Middle frontal gyrus (tissue), 1 donor: Measurements from ENCODE around the gene CXCR2.

Experiments used
- DNase-seq: peaks from one replicate; pipeline ENCODE4 v3.0.0-alpha.2; 2015; ENCODE audit warnings: low spot score; ENCODE audit errors: extremely low spot score

The CXCR2 gene

DNA sequence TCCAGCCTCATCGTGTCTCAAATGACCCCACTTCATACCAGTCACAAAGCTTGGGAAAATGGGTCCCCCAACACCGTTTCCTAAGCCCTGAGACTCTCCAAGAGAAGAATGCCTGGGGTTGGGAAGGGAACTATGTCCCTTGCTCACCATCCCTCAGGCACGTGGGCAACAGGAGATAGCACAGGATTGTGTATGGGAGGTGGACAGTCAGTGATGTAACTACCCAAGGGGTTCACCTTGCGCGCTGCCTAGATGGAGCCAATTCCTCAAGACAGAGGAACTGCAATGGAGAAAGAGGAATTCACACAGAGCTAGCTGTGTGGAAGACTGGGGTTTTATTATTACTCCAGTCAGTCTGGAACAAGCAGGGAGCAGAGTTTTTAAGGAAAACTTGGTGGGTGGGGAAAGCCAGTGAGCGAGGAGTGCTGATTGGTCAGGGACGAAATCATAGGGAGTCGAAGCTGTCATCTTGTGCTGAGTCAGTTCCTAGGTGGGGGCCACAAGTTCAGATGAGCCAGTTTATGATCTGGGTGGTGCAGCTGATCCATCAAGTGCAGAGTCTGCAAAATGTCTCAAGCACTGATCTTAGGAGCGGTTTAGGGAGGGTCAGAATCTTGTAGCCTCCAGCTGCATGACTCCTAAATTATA lies 54.8 kb downstream of the CXCR2 start:
- no peak for DNase-seq

GRCh38 chr2:218184331-218184730 lies 58.5 kb downstream of the CXCR2 start:
- DNase-seq = no peak

DNA sequence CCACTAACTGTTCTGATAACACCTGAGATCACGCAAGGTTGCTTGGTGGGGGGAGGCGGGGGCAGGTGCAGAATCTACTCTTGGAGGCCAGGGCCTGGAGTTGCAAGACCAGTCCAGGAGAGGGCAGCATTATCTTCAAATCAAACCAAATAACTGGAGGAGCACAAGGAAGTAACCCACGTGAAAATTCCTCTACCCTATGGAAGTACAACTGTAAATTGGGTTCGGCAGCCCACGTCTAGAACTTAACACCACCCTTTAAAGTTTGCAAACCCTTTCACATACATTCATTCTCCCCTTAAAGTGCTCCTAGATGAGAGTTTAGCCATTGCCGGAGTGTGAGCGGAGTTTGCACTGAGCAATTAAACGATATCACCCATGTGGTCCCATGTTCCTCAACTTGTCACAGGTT lies 60.5 kb downstream of the CXCR2 start:
- peak; percentile 50 for DNase-seq
